ENCODE data around the gene NDUFB7. TPM values are rescaled to one million over a fixed set of nuclear protein-coding genes. Genes with fewer than 3 reads are reported as not detected.
A peak's percentile ranks its signal among the peaks of the same experiment; 100 is the strongest.

Gene NDUFB7
- total and polyA plus RNA-seq, 2 experiments from 2014 or later = 289 to 463 TPM

- H3K27ac ChIP-seq (ENCODE audit: low read depth) = no peak overlapping the region
- ATAC-seq (no peak), DNase-seq (ENCODE audit: low spot score) (no peak)
Observed at GRCh38 chr19:14530506-14530905, 41.4 kb downstream of the NDUFB7 start.

More at GRCh38 chr19:14530506-14530905, 41.4 kb downstream of the NDUFB7 start:
- Mint-ChIP-seq H3K27ac (no peak overlapping the region), H3K4me1 (peaks cover 12% of the 10 kb centered on the region), H3K36me3 (ENCODE audit: low read depth) (peaks cover 4% of the 10 kb centered on the region; the same call in 1 of the 3 replicates), H3K9me3 (no peaks in the 10 kb centered on the region; the same call in 2 of the 3 replicates), H3K27me3 (ENCODE audit: insufficient read depth, low read depth, poor library complexity) (peaks cover 21% of the 10 kb centered on the region), H3K4me3 (peak overlapping the region; percentile 92)
- Histone ChIP-seq H3K9me2 (ENCODE audit: insufficient read depth) (0 out of 2 replicates have a peak, but pooled peaks cover 4% of the 10 kb centered on the region), H3K4me1 (ENCODE audit: insufficient read depth) (peaks cover 8% of the 10 kb centered on the region), H4K20me1 (replicated peaks; ENCODE audit: insufficient read depth) (peaks cover 22% of the 10 kb centered on the region), H3K79me2 (replicated peaks; ENCODE audit: insufficient read depth) (peaks cover 55% of the 10 kb centered on the region), H3K4me3 (peak overlapping the region; percentile 88), H3K27me3 (ENCODE audit: insufficient read depth) (no peaks in the 10 kb centered on the region), H3K36me3 (ENCODE audit: insufficient read depth) (no peaks in the 10 kb centered on the region; the same call in 1 of the 2 replicates), H2AFZ (no peak overlapping the region), H3F3A (replicated peaks; ENCODE audit: low read depth) (no peaks in the 10 kb centered on the region), H3K4me2 (peak overlapping the region; percentile 88)
- TF ChIP-seq EZH2phosphoT487 (IDR thresholded peaks at IDR 0.05; ENCODE audit: unreplicated experiment) = no peak
- no peak for TF ChIP-seq NANOG (IDR thresholded peaks at IDR 0.05; ENCODE audit: borderline replicate concordance)
- TF ChIP-seq ETS1 (IDR thresholded peaks at IDR 0.05) = no peak
- no peak for TF ChIP-seq EZH2 (IDR thresholded peaks at IDR 0.05; ENCODE audit: low read depth, unreplicated experiment)
- no peak for TF ChIP-seq POLR2AphosphoS5 (IDR thresholded peaks at IDR 0.05; ENCODE audit: low read depth)
- no peak for TF ChIP-seq ZNF114 (CRISPR knock-in tag; IDR thresholded peaks at IDR 0.05)
- TF ChIP-seq ZNF331 (CRISPR knock-in tag; IDR thresholded peaks at IDR 0.05; ENCODE audit: low read depth) = no peak
- TF ChIP-seq CTCF (conservative IDR thresholded peaks at IDR 0.05; ENCODE audit: low read depth in 2 of 2) = no peak
- no peak for TF ChIP-seq ZNF462 (CRISPR knock-in tag; IDR thresholded peaks at IDR 0.05)
- no peak for TF ChIP-seq JUNB (IDR thresholded peaks at IDR 0.05; ENCODE audit: unreplicated experiment)
- no peak for TF ChIP-seq STAT1 (IDR thresholded peaks at IDR 0.05; ENCODE audit: unreplicated experiment)
- no peak for TF ChIP-seq REST (IDR thresholded peaks at IDR 0.05; ENCODE audit: unreplicated experiment)
- TF ChIP-seq CREB1 (CRISPR knock-in tag; IDR thresholded peaks at IDR 0.05; ENCODE audit: low read depth) = no peak

Data from GM23338 (cell line).